Measurements from ENCODE around the gene TNFRSF6B. TPM values are rescaled to one million over a fixed set of nuclear protein-coding genes. Genes with fewer than 3 reads are reported as not detected.
A peak's percentile ranks its signal among the peaks of the same experiment; 100 is the strongest.

TNFRSF6B gene
- total and polyA plus RNA-seq, 2 of the 4 experiments (the other 2 are of a cell fraction): 1.3 to 11.0 TPM

GRCh38 chr20:63701329-63702035 lies 5.0 kb downstream of the TNFRSF6B start:
- BruUV-seq (replicated peaks): no TSS peak
- peaks cover 25% of the 10 kb centered on the region for H3K4me1 ChIP-seq (ENCODE audit: control insufficient read depth, insufficient read depth, low read length)
- H4K91ac ChIP-seq (ENCODE audit: insufficient read depth, low read depth, low read length): no peak overlapping the region
- POLR2A ChIA-PET (ENCODE audit: unreplicated experiment): no interaction called here
- no peak overlapping the region for H2BK20ac ChIP-seq (ENCODE audit: low read depth, low read length)
- H3K4me2 ChIP-seq (ENCODE audit: low read depth, low read length): no peak overlapping the region
- CTCF ChIA-PET: no interaction called here
- H3K9me3 ChIP-seq (ENCODE audit: control insufficient read depth, insufficient read depth, low read length): no peaks in the 10 kb centered on the region
- no peak overlapping the region for H3K23ac ChIP-seq (ENCODE audit: low read depth, low read length)
- no peak overlapping the region; the same call in 1 of the 2 replicates for H3K4ac ChIP-seq (ENCODE audit: low read depth, low read length)
- H4K5ac ChIP-seq (ENCODE audit: low read depth, low read length): no peak overlapping the region
- dilution Hi-C loops (cut with HindIII; ENCODE audit: low sequenced_read_pairs, unreplicated experiment) (no loop called here), intact Hi-C loops (cut with micrococcal nuclease) (no loop called here), in situ Hi-C loops (cut with MboI; ENCODE audit: low sequenced_read_pairs) (loop anchor here (10.0 kb wide), 1 partner anchor 163 kb away; the partner anchor contains the start of genes ABHD16B and TPD52L2)
- no peak overlapping the region for H2BK15ac ChIP-seq (ENCODE audit: low read depth, low read length)
- H2AK5ac ChIP-seq (ENCODE audit: low read depth, low read length): no peak overlapping the region
- H2AFZ ChIP-seq (replicated peaks; ENCODE audit: low read length, poor library complexity): no peak overlapping the region
- WGBS, 2 experiments (ENCODE audit: extremely low coverage in 2 of 2, insufficient read length in 1 of 2): no CpG with 5 or more reads among the region's 14 CpGs
- H2BK5ac ChIP-seq (ENCODE audit: low read depth, low read length, poor library complexity, severe bottlenecking): peak overlapping the region; percentile 28
- H2BK120ac ChIP-seq (ENCODE audit: low read depth, low read length): no peak overlapping the region
- H4K8ac ChIP-seq (ENCODE audit: low read depth in 2 of 2, low read length in 2 of 2): no peak overlapping the region
- peaks cover 30% of the 10 kb centered on the region for H3K36me3 ChIP-seq (ENCODE audit: control insufficient read depth, insufficient read depth, low read length)
- H3K4me3 ChIP-seq (ENCODE audit: insufficient read depth, low read depth, low read length): no peak overlapping the region
- DNase-seq (no peak), ATAC-seq (ENCODE audit: low read depth) (no peak)
- no peak overlapping the region for H3K27ac ChIP-seq (ENCODE audit: insufficient read depth, low read length)
- no peak overlapping the region for H3K56ac ChIP-seq (ENCODE audit: extremely low read depth, insufficient read depth, low read length)
- H3K27me3 ChIP-seq (ENCODE audit: control insufficient read depth, insufficient read depth, low read length): no peaks in the 10 kb centered on the region
- no peak overlapping the region for H3K18ac ChIP-seq (ENCODE audit: low read depth, low read length)
- H3K9me1 ChIP-seq (ENCODE audit: insufficient read depth, low read length): no peaks in the 10 kb centered on the region
- H3K79me1 ChIP-seq (ENCODE audit: low read depth in 1 of 2, low read length in 2 of 2): peaks cover 24 to 76% of the 10 kb centered on the region in 2 experiments
- TF ChIP-seq ELK1 (IDR thresholded peaks at IDR 0.05; ENCODE audit: borderline replicate concordance, low read depth, low read length): no peak
- TF ChIP-seq FOS (IDR thresholded peaks at IDR 0.05; ENCODE audit: low read depth, low read length): no peak
- no peak for TF ChIP-seq SMC3 (IDR thresholded peaks at IDR 0.05; ENCODE audit: low read depth, low read length)
- TF ChIP-seq CEBPB (IDR thresholded peaks at IDR 0.05; ENCODE audit: low read depth, low read length): no peak
- TF ChIP-seq RCOR1 (IDR thresholded peaks at IDR 0.05; ENCODE audit: insufficient replicate concordance, low read length): no peak
- no peak for TF ChIP-seq RFX5 (IDR thresholded peaks at IDR 0.05; ENCODE audit: low read depth, low read length)
- TF ChIP-seq USF2 (IDR thresholded peaks at IDR 0.05; ENCODE audit: low read depth, low read length): no peak
- TF ChIP-seq CHD1 (IDR thresholded peaks at IDR 0.05; ENCODE audit: low read depth, low read length): no peak
- no peak for TF ChIP-seq MAZ (IDR thresholded peaks at IDR 0.05; ENCODE audit: borderline replicate concordance, low read depth, low read length)
- TF ChIP-seq NFE2L2 (IDR thresholded peaks at IDR 0.05; ENCODE audit: low read depth, low read length): no peak
- no peak for TF ChIP-seq BHLHE40 (IDR thresholded peaks at IDR 0.05; ENCODE audit: low read depth, low read length)
- TF ChIP-seq POLR2A (IDR thresholded peaks at IDR 0.05; ENCODE audit: low read depth, low read length): no peak
- no peak for TF ChIP-seq RAD21 (IDR thresholded peaks at IDR 0.05; ENCODE audit: low read length)
- no peak for TF ChIP-seq CTCF (conservative IDR thresholded peaks at IDR 0.05; ENCODE audit: low read depth, low read length)
- no peak for TF ChIP-seq MXI1 (IDR thresholded peaks at IDR 0.05; ENCODE audit: borderline replicate concordance, low read depth, low read length)
- no peak for TF ChIP-seq MAFK (IDR thresholded peaks at IDR 0.05; ENCODE audit: low read depth, low read length)
- no peak overlapping the region for H3K14ac ChIP-seq (replicated peaks; ENCODE audit: low read depth, low read length)
- H3K9ac ChIP-seq (ENCODE audit: low read depth, low read length): no peak overlapping the region
- H2AK9ac ChIP-seq (replicated peaks; ENCODE audit: low read depth, low read length, poor library complexity): peak overlapping the region; percentile 84
- no peaks in the 10 kb centered on the region for H4K20me1 ChIP-seq (ENCODE audit: insufficient read depth, low read length)
